ENCODE measurements around the gene FNDC3A.
"Not testable (repeated sequence)": the region's sequence is repeated elsewhere in the genome, so short reads cannot be mapped to it uniquely, and the experiment has no call there.

The FNDC3A gene

GRCh38 chr13:49042476-49042875 lies 66.8 kb downstream of the FNDC3A start:
- no peak for DNase-seq (ENCODE audit: low spot score)

GRCh38 chr13:49044008-49044407 lies 68.3 kb downstream of the FNDC3A start:
- DNase-seq (ENCODE audit: low spot score) = no peak

GRCh38 chr13:49044836-49045235 lies 69.1 kb downstream of the FNDC3A start:
- DNase-seq (ENCODE audit: low spot score) = no peak

GRCh38 chr13:49046002-49046401 lies 70.3 kb downstream of the FNDC3A start:
- no peak for DNase-seq (ENCODE audit: low spot score)

- no peak for DNase-seq (ENCODE audit: low spot score)
These were observed 70.8 kb downstream of the FNDC3A start for GRCh38 chr13:49046519-49046918.

GRCh38 chr13:49052813-49053212 lies 77.1 kb downstream of the FNDC3A start:
- no peak for DNase-seq (ENCODE audit: low spot score)

- DNase-seq (ENCODE audit: low spot score) = no peak
These were observed 77.5 kb downstream of the FNDC3A start for GRCh38 chr13:49053215-49053614.

- no peak for DNase-seq (ENCODE audit: low spot score)
These were observed 78.2 kb downstream of the FNDC3A start for GRCh38 chr13:49053906-49054305.

GRCh38 chr13:49055021-49055420 lies 79.3 kb downstream of the FNDC3A start:
- no peak for DNase-seq (ENCODE audit: low spot score)

GRCh38 chr13:49057176-49057575 lies 81.5 kb downstream of the FNDC3A start:
- DNase-seq (ENCODE audit: low spot score) = no peak

GRCh38 chr13:49058761-49059160 lies 83.0 kb downstream of the FNDC3A start:
- no peak for DNase-seq (ENCODE audit: low spot score)

GRCh38 chr13:49060678-49061387 lies 85.1 kb downstream of the FNDC3A start:
- no peak for DNase-seq (ENCODE audit: low spot score)

- DNase-seq (ENCODE audit: low spot score) = not testable (repeated sequence)
These were observed 85.7 kb downstream of the FNDC3A start for GRCh38 chr13:49061388-49061752.

- no peak for DNase-seq (ENCODE audit: low spot score)
These were observed 86.7 kb downstream of the FNDC3A start for GRCh38 chr13:49062297-49062896.

- DNase-seq (ENCODE audit: low spot score) = no peak
These were observed 87.3 kb downstream of the FNDC3A start for GRCh38 chr13:49063011-49063410.

GRCh38 chr13:49063497-49063896 lies 87.8 kb downstream of the FNDC3A start:
- no peak for DNase-seq (ENCODE audit: low spot score)

- DNase-seq (ENCODE audit: low spot score) = no peak
These were observed 88.8 kb downstream of the FNDC3A start for GRCh38 chr13:49064476-49064875.

GRCh38 chr13:49066856-49067255 lies 91.1 kb downstream of the FNDC3A start:
- DNase-seq (ENCODE audit: low spot score) = no peak

- not testable (repeated sequence) for DNase-seq (ENCODE audit: low spot score)
These were observed 92.8 kb downstream of the FNDC3A start for GRCh38 chr13:49068498-49068897.

GRCh38 chr13:49070021-49070420 lies 94.3 kb downstream of the FNDC3A start:
- DNase-seq (ENCODE audit: low spot score) = not testable (repeated sequence)

GRCh38 chr13:49071341-49071937 lies 95.7 kb downstream of the FNDC3A start:
- DNase-seq (ENCODE audit: low spot score) = no peak

GRCh38 chr13:49082653-49083536 lies 107.2 kb downstream of the FNDC3A start:
- DNase-seq (ENCODE audit: low spot score) = no peak

Data from cerebellar cortex (tissue), 1 donor.